Right cardiac atrium (tissue), 5 donors: ENCODE results near the gene DACT3. TPM values are rescaled to one million over a fixed set of nuclear protein-coding genes. Genes with fewer than 3 reads are reported as not detected.

ENCODE experiments used
- ATAC-seq, 2 donors: fragments of 200-7000 bp; cut with Tn5 transposase; one replicate each; pipeline versions ENCODE4 v1.8.0 to v1.9.1; 2020; ENCODE audit warnings: moderate library complexity in 2 of 2, mild to moderate bottlenecking in 1 of 2
- DNase-seq, 3 donors: peaks; one replicate each; pipeline ENCODE4 v3.0.0-alpha.2; 2020
- H3K27ac ChIP-seq: one replicate; pipeline ENCODE4 v1.5.1; 2013; ENCODE audit warnings: mild to moderate bottlenecking, low read length, control low read depth, moderate library complexity
- H3K27me3 ChIP-seq: one replicate; pipeline ENCODE4 v1.6.1; 2013; ENCODE audit not compliant: control insufficient read depth, insufficient read depth
- H3K4me1 ChIP-seq: one replicate; pipeline ENCODE4 v1.6.1; 2013; ENCODE audit warnings: low read length; ENCODE audit not compliant: control insufficient read depth, insufficient read depth
- H3K4me3 ChIP-seq: one replicate; pipeline ENCODE4 v1.5.1; 2013; ENCODE audit warnings: low read length, control low read depth
- H3K9me3 ChIP-seq: one replicate; pipeline ENCODE4 v1.6.1; 2013; ENCODE audit warnings: low read length; ENCODE audit not compliant: control insufficient read depth
- WGBS: extraction: QIAGEN DNeasy Blood & Tissue Kit; methylation state at CpG from one replicate; pipeline ENCODE4 v1.1.7; 2013; 5-methylcytosine and 5-hydroxymethylcytosine counted together
- intact Hi-C, 4 donors: fragments of 100-400 bp; cut with DNase I; formaldehyde crosslinking; loops; one replicate each; pipeline versions ENCODE4 v1.11.0 to v1.14.0; 2022 to 2023
- polyA plus RNA-seq: library from polyadenylated mRNA; stranded (reverse); fragments of 200-250 nt; gene quantifications from one replicate; pipeline ENCODE4 v1.2.3, GENCODE V29; 2013
- total RNA-seq, 4 donors: library from RNA; stranded (reverse); fragmentation: NEBNext Ultra II Directional; extraction: Animal tissue kit (Norgen Biotek cat#: 25700); gene quantifications; one replicate each; pipeline ENCODE4 v1.2.1, GENCODE V29; 2021
- donor health status: healthy with polysubstance abuse.
- donor health status: DM: no; HTN: yes; CAD: no.
- donor health status: DM: no; HTN: no; CAD: no.
- donor health status: DM: no; HTN: yes; CAD: no; lungs with severe emphysema.
- donor health status: DM: yes; HTN: yes; CAD: no.

The DACT3 gene
- total and polyA plus RNA-seq, 5 donors = 24.6 to 46.5 (median 34.2) TPM

GRCh38 chr19:46665072-46665471, 4.1 kb upstream of the DACT3 start:
- WGBS = 89% methylated on average over 8 of the region's 8 CpGs
- ATAC-seq (no peak), DNase-seq (no peak)
- Histone ChIP-seq H3K27ac (no peak overlapping the region), H3K4me1 (no peaks in the 10 kb centered on the region), H3K9me3 (no peaks in the 10 kb centered on the region), H3K27me3 (no peaks in the 10 kb centered on the region), H3K4me3 (no peak overlapping the region)
- intact Hi-C loops = loop anchor here in 1 of 4 donors (10.0 kb wide), 1 partner anchor 50 kb away; no protein-coding TSS in a partner anchor

- ATAC-seq (peak; percentile 78 to 81), DNase-seq (peak; percentile 83 to 92 (median 92))
- intact Hi-C loops = loop anchor here (2.0 to 10.0 kb wide), 5 partner anchors 45 to 135 kb away; no protein-coding TSS in a partner anchor
- no peaks in the 10 kb centered on the region for H3K27me3 ChIP-seq
- 6% methylated on average over 19 of the region's 19 CpGs for WGBS
- H3K4me1 ChIP-seq = no peaks in the 10 kb centered on the region
- H3K4me3 ChIP-seq = peak overlapping the region; percentile 7
- H3K27ac ChIP-seq = no peak overlapping the region
- H3K9me3 ChIP-seq = no peaks in the 10 kb centered on the region
These were observed 982 bp upstream of the DACT3 start for GRCh38 chr19:46661735-46662592.

GRCh38 chr19:46660551-46661019, 397 bp downstream of the DACT3 start:
- H3K27ac ChIP-seq = peak overlapping the region; percentile 25
- 1% methylated on average over 40 of the region's 40 CpGs for WGBS
- no peaks in the 10 kb centered on the region for H3K4me1 ChIP-seq
- no peak for DNase-seq
- intact Hi-C loops = loop anchor here in 3 of 4 donors (5.0 to 10.0 kb wide), 3 partner anchors 43 to 133 kb away; no protein-coding TSS in a partner anchor
- H3K9me3 ChIP-seq = no peaks in the 10 kb centered on the region
- peak; percentile 1 for ATAC-seq
- no peaks in the 10 kb centered on the region for H3K27me3 ChIP-seq
- peak overlapping the region; percentile 45 for H3K4me3 ChIP-seq

GRCh38 chr19:46660008-46660517, 919 bp downstream of the DACT3 start:
- 2% methylated on average over 14 of the region's 14 CpGs for WGBS
- H3K27me3 ChIP-seq = no peaks in the 10 kb centered on the region
- DNase-seq (peak; percentile 46 to 74 (median 66)), ATAC-seq (no peak)
- no peaks in the 10 kb centered on the region for H3K4me1 ChIP-seq
- no peaks in the 10 kb centered on the region for H3K9me3 ChIP-seq
- peak overlapping the region; percentile 45 for H3K4me3 ChIP-seq
- intact Hi-C loops = loop anchor here in 3 of 4 donors (5.0 to 10.0 kb wide), 3 partner anchors 43 to 133 kb away; no protein-coding TSS in a partner anchor
- H3K27ac ChIP-seq = peak overlapping the region; percentile 28

- H3K4me3 ChIP-seq = peak overlapping the region; percentile 45
These were observed 1.6 kb downstream of the DACT3 start for GRCh38 chr19:46659151-46660007.

GRCh38 chr19:46656541-46656940, 4.4 kb downstream of the DACT3 start:
- Histone ChIP-seq H3K27ac (no peak overlapping the region), H3K9me3 (no peaks in the 10 kb centered on the region), H3K4me1 (no peaks in the 10 kb centered on the region), H3K27me3 (no peaks in the 10 kb centered on the region), H3K4me3 (no peak overlapping the region)
- intact Hi-C loops = no loop called here
- WGBS = 94% methylated on average over 5 of the region's 5 CpGs
- no peak for DNase-seq
- ATAC-seq = no peak

More at GRCh38 chr19:46659151-46660007, 1.6 kb downstream of the DACT3 start:
- Histone ChIP-seq H3K4me1 (no peaks in the 10 kb centered on the region), H3K27me3 (no peaks in the 10 kb centered on the region), H3K9me3 (no peaks in the 10 kb centered on the region), H3K27ac (peak overlapping the region; percentile 28)
- ATAC-seq (no peak), DNase-seq (peak; percentile 46 to 89 (median 81))
- WGBS = 6% methylated on average over 28 of the region's 28 CpGs
- intact Hi-C loops = loop anchor here in 3 of 4 donors (5.0 to 10.0 kb wide), 3 partner anchors 42 to 132 kb away; no protein-coding TSS in a partner anchor

GRCh38 chr19:46654621-46655152, 6.3 kb downstream of the DACT3 start:
- H3K27ac ChIP-seq = peak overlapping the region; percentile 57
- 40% methylated on average over 16 of the region's 16 CpGs for WGBS
- DNase-seq (peak; percentile 47 to 86 (median 80)), ATAC-seq (peak; percentile 55 to 67)
- H3K4me1 ChIP-seq = no peaks in the 10 kb centered on the region
- no peaks in the 10 kb centered on the region for H3K27me3 ChIP-seq
- intact Hi-C loops = no loop called here
- no peaks in the 10 kb centered on the region for H3K9me3 ChIP-seq
- H3K4me3 ChIP-seq = no peak overlapping the region

- intact Hi-C loops = no loop called here
- DNase-seq (peak in 1 of 3 donors; percentile 47), ATAC-seq (no peak)
- WGBS = 81% methylated on average over 7 of the region's 7 CpGs
- no peak overlapping the region for H3K4me3 ChIP-seq
- no peaks in the 10 kb centered on the region for H3K4me1 ChIP-seq
- H3K27me3 ChIP-seq = no peaks in the 10 kb centered on the region
- no peak overlapping the region for H3K27ac ChIP-seq
- H3K9me3 ChIP-seq = no peaks in the 10 kb centered on the region
These were observed 10.5 kb downstream of the DACT3 start for GRCh38 chr19:46650445-46650844.

GRCh38 chr19:46648961-46649960, 11.7 kb downstream of the DACT3 start:
- ATAC-seq (no peak), DNase-seq (peak in 1 of 3 donors; percentile 47)
- no peaks in the 10 kb centered on the region for H3K27me3 ChIP-seq
- no peaks in the 10 kb centered on the region for H3K4me1 ChIP-seq
- intact Hi-C loops = no loop called here
- no peak overlapping the region for H3K27ac ChIP-seq
- 62% methylated on average over 144 of the region's 144 CpGs for WGBS
- H3K4me3 ChIP-seq = no peak overlapping the region
- H3K9me3 ChIP-seq = no peaks in the 10 kb centered on the region
